Measurements from ENCODE around the gene VSIR. TPM values are rescaled to one million over a fixed set of nuclear protein-coding genes. Genes with fewer than 3 reads are reported as not detected.

Gene VSIR
- total and polyA plus RNA-seq, 4 donors: 32.3 to 244 (median 84.5) TPM

GRCh38 chr10:71819985-71820384, 46.7 kb upstream of the VSIR start:
- Histone ChIP-seq H3K4me3 (no peak overlapping the region), H3K9ac (ENCODE audit: insufficient read depth in 1 of 2, low read length in 2 of 2) (no peak overlapping the region), H3K27me3 (ENCODE audit: control insufficient read depth in 3 of 3, insufficient read depth in 3 of 3, low read length in 2 of 3) (no peaks in the 10 kb centered on the region), H3K4me1 (ENCODE audit: control insufficient read depth in 5 of 5, insufficient read depth in 5 of 5, low read length in 5 of 5) (no peaks in the 10 kb centered on the region), H3K9me3 (ENCODE audit: control insufficient read depth in 4 of 4, insufficient read depth in 3 of 4, low read length in 3 of 4) (no peaks in the 10 kb centered on the region), H3K36me3 (ENCODE audit: control insufficient read depth in 4 of 4, insufficient read depth in 4 of 4, low read length in 4 of 4) (peaks cover 23 to 84% (median 34%) of the 10 kb centered on the region in 4 donors), H3K27ac (ENCODE audit: low read depth in 1 of 2, low read length in 1 of 2) (no peak overlapping the region)
- DNase-seq (no peak), ATAC-seq (ENCODE audit: insufficient read depth, low FRiP score) (no peak)
- TF ChIP-seq CTCF (IDR thresholded peaks at IDR 0.05; ENCODE audit: control extremely low read depth, extremely low read depth): no peak
- WGBS, 2 donors: 83 to 85% methylated on average over 6 of the region's 6 CpGs

- no peak for TF ChIP-seq CTCF (IDR thresholded peaks at IDR 0.05; ENCODE audit: control extremely low read depth, extremely low read depth)
- H3K27ac ChIP-seq (ENCODE audit: low read depth in 1 of 2, low read length in 1 of 2): no peak overlapping the region
- H3K4me1 ChIP-seq (ENCODE audit: control insufficient read depth in 5 of 5, insufficient read depth in 5 of 5, low read length in 5 of 5): no peaks in the 10 kb centered on the region
- no peaks in the 10 kb centered on the region for H3K9me3 ChIP-seq (ENCODE audit: control insufficient read depth in 4 of 4, insufficient read depth in 3 of 4, low read length in 3 of 4)
- peaks cover 20 to 86% (median 30%) of the 10 kb centered on the region in 4 donors for H3K36me3 ChIP-seq (ENCODE audit: control insufficient read depth in 4 of 4, insufficient read depth in 4 of 4, low read length in 4 of 4)
- ATAC-seq (ENCODE audit: insufficient read depth, low FRiP score): no peak
- 94 to 97% methylated on average over 18 of the region's 18 CpGs for WGBS, 2 donors
- H3K4me3 ChIP-seq: no peak overlapping the region
- no peaks in the 10 kb centered on the region for H3K27me3 ChIP-seq (ENCODE audit: control insufficient read depth in 3 of 3, insufficient read depth in 3 of 3, low read length in 2 of 3)
- no peak overlapping the region for H3K9ac ChIP-seq (ENCODE audit: insufficient read depth in 1 of 2, low read length in 2 of 2)
- DNase-seq: no peak
These were observed 46.1 kb upstream of the VSIR start for GRCh38 chr10:71819441-71819861.

GRCh38 chr10:71818674-71819260, 45.4 kb upstream of the VSIR start:
- no peak for TF ChIP-seq CTCF (IDR thresholded peaks at IDR 0.05; ENCODE audit: control extremely low read depth, extremely low read depth)
- H3K27ac ChIP-seq (ENCODE audit: low read depth in 1 of 2, low read length in 1 of 2): peak overlapping the region in 1 of 2 donors; percentile 37
- no peak overlapping the region for H3K4me3 ChIP-seq
- no peak for ATAC-seq (ENCODE audit: insufficient read depth, low FRiP score)
- H3K9ac ChIP-seq (ENCODE audit: insufficient read depth in 1 of 2, low read length in 2 of 2): no peak overlapping the region
- H3K4me1 ChIP-seq (ENCODE audit: control insufficient read depth in 5 of 5, insufficient read depth in 5 of 5, low read length in 5 of 5): no peaks in the 10 kb centered on the region
- WGBS, 2 donors: 89 to 95% methylated on average over 14 of the region's 14 CpGs
- DNase-seq: no peak
- H3K27me3 ChIP-seq (ENCODE audit: control insufficient read depth in 3 of 3, insufficient read depth in 3 of 3, low read length in 2 of 3): no peaks in the 10 kb centered on the region
- peaks cover 20 to 81% (median 25%) of the 10 kb centered on the region in 4 donors for H3K36me3 ChIP-seq (ENCODE audit: control insufficient read depth in 4 of 4, insufficient read depth in 4 of 4, low read length in 4 of 4)
- no peaks in the 10 kb centered on the region for H3K9me3 ChIP-seq (ENCODE audit: control insufficient read depth in 4 of 4, insufficient read depth in 3 of 4, low read length in 3 of 4)
